Measurements from ENCODE around the gene RNF31.
"Not testable (repeated sequence)": the region's sequence is repeated elsewhere in the genome, so short reads cannot be mapped to it uniquely, and the experiment has no call there.

- TF ChIP-seq ZNF350 (CRISPR knock-in tag; IDR thresholded peaks at IDR 0.05; ENCODE audit: borderline replicate concordance, low read depth); SRSF9 (IDR thresholded peaks at IDR 0.05; ENCODE audit: borderline replicate concordance, insufficient read depth, low read depth, low read length, poor library complexity, severe bottlenecking); TGIF2 (CRISPR knock-in tag; IDR thresholded peaks at IDR 0.05); TAF1 (CRISPR knock-in tag; IDR thresholded peaks at IDR 0.05); ZNF101 (CRISPR knock-in tag; IDR thresholded peaks at IDR 0.05; ENCODE audit: borderline replicate concordance, low read depth); ZNF274 (CRISPR knock-in tag; IDR thresholded peaks at IDR 0.05); STAG1 (CRISPR knock-in tag; IDR thresholded peaks at IDR 0.05); XRCC5 (optimal IDR thresholded peaks at IDR 0.05; ENCODE audit: low read length); E2F5 (CRISPR knock-in tag; conservative IDR thresholded peaks at IDR 0.05); POLR2A (IDR thresholded peaks at IDR 0.05; ENCODE audit: insufficient read depth in 1 of 2, low read depth in 2 of 2, low read length in 2 of 2); CREB1 (IDR thresholded peaks at IDR 0.05); CREB1 (CRISPR knock-in tag; IDR thresholded peaks at IDR 0.05); JUN (CRISPR knock-in tag; IDR thresholded peaks at IDR 0.05): not testable (repeated sequence)
Observed at GRCh38 chr14:24105609-24106239, 41.6 kb upstream of the RNF31 start.

Data from HepG2 (cell line).